H9 (cell line): Measurements from ENCODE around the gene IMMP2L. TPM values are rescaled to one million over a fixed set of nuclear protein-coding genes. Genes with fewer than 3 reads are reported as not detected.

Experiments used
- DNase-seq: peaks from one replicate; pipeline ENCODE4 v3.0.0-alpha.2; 2017
- H2AFZ ChIP-seq: one replicate; pipeline ENCODE4 v1.6.1; 2013; ENCODE audit warnings: mild to moderate bottlenecking, low read length, control low read depth, moderate library complexity
- H2AK5ac ChIP-seq: 2 replicates; pipeline ENCODE4 v1.6.1; 2013; ENCODE audit warnings: low read length, control low read depth, mixed read lengths; ENCODE audit not compliant: insufficient read length
- H2BK120ac ChIP-seq: one replicate; pipeline ENCODE4 v1.6.1; 2013; ENCODE audit warnings: low read depth, mild to moderate bottlenecking, low read length, control low read depth, inconsistent platforms; ENCODE audit not compliant: poor library complexity, severe bottlenecking
- H2BK12ac ChIP-seq: 2 replicates; pipeline ENCODE4 v1.6.1; 2013; ENCODE audit warnings: low read length, control low read depth, mixed read lengths, low read depth; ENCODE audit not compliant: insufficient read length
- H2BK15ac ChIP-seq: 2 replicates; pipeline ENCODE4 v1.6.1; 2013; ENCODE audit warnings: low read depth, low read length, control low read depth
- H2BK20ac ChIP-seq: one replicate; pipeline ENCODE4 v1.6.1; 2013; ENCODE audit warnings: low read depth, mild to moderate bottlenecking, low read length, control low read depth, inconsistent platforms; ENCODE audit not compliant: poor library complexity, severe bottlenecking
- H2BK5ac ChIP-seq: 2 replicates; pipeline ENCODE4 v1.6.1; 2013; ENCODE audit warnings: low read length, control low read depth, mixed read lengths; ENCODE audit not compliant: insufficient read length
- H3K14ac ChIP-seq: 2 replicates; pipeline ENCODE4 v1.6.1; 2013; ENCODE audit warnings: low read length, control low read depth; ENCODE audit not compliant: insufficient read depth
- H3K18ac ChIP-seq: 2 replicates; pipeline ENCODE4 v1.6.1; 2013; ENCODE audit warnings: low read depth, mild to moderate bottlenecking, mixed read lengths, low read length, control low read depth; ENCODE audit not compliant: insufficient read length
- H3K23ac ChIP-seq: 2 replicates; pipeline ENCODE4 v1.6.1; 2013; ENCODE audit warnings: low read length, control low read depth, mixed read lengths, low read depth; ENCODE audit not compliant: insufficient read length
- H3K23me2 ChIP-seq: 2 replicates; pipeline ENCODE4 v1.6.1; 2013; ENCODE audit warnings: low read depth, mild to moderate bottlenecking, mixed read lengths, low read length, control low read depth; ENCODE audit not compliant: insufficient read length, poor library complexity, severe bottlenecking
- H3K27ac ChIP-seq: 2 replicates; pipeline ENCODE4 v1.5.1; 2013; ENCODE audit warnings: low read length, control low read depth, mixed read lengths, low read depth; ENCODE audit not compliant: insufficient read length
- H3K27me3 ChIP-seq: 2 replicates; pipeline ENCODE4 v1.6.1; 2013; ENCODE audit warnings: low read length, control low read depth, inconsistent platforms; ENCODE audit not compliant: insufficient read depth
- H3K4ac ChIP-seq: 2 replicates; pipeline ENCODE4 v1.6.1; 2013; ENCODE audit warnings: low read depth, mild to moderate bottlenecking, control low read depth, inconsistent platforms, low read length, moderate library complexity
- H3K4me1 ChIP-seq: 2 replicates; pipeline ENCODE4 v1.6.1; 2013; ENCODE audit warnings: low read length, control low read depth, inconsistent platforms; ENCODE audit not compliant: insufficient read depth
- H3K4me2 ChIP-seq: 2 replicates; pipeline ENCODE4 v1.6.1; 2013; ENCODE audit warnings: low read length, control low read depth, mixed read lengths; ENCODE audit not compliant: insufficient read length, insufficient read depth
- H3K56ac ChIP-seq: 2 replicates; pipeline ENCODE4 v1.6.1; 2013; ENCODE audit warnings: low read depth, mild to moderate bottlenecking, mixed read lengths, low read length, control low read depth; ENCODE audit not compliant: insufficient read length
- H3K79me1 ChIP-seq: 2 replicates; pipeline ENCODE4 v1.6.1; 2013; ENCODE audit warnings: low read depth, mild to moderate bottlenecking, moderate library complexity, low read length, control low read depth, inconsistent platforms; ENCODE audit not compliant: insufficient read depth, poor library complexity, severe bottlenecking
- H3K79me2 ChIP-seq: 2 replicates; pipeline ENCODE4 v1.6.1; 2013; ENCODE audit warnings: low read length, control low read depth, inconsistent platforms; ENCODE audit not compliant: insufficient read depth
- H3K9ac ChIP-seq: 2 replicates; pipeline ENCODE4 v1.6.1; 2013; ENCODE audit warnings: low read length, control low read depth, mixed read lengths; ENCODE audit not compliant: insufficient read length; ENCODE audit errors: extremely low read depth
- H3K9me3 ChIP-seq: one replicate; pipeline ENCODE4 v1.6.1; 2013; ENCODE audit warnings: low read depth, low read length, inconsistent platforms; ENCODE audit not compliant: control insufficient read depth
- H3T11ph ChIP-seq: one replicate; pipeline ENCODE4 v1.6.1; 2013; ENCODE audit warnings: mild to moderate bottlenecking, low read length, control low read depth, inconsistent platforms
- H4K20me1 ChIP-seq: one replicate; pipeline ENCODE4 v1.6.1; 2013; ENCODE audit not compliant: control insufficient read depth, insufficient read length, insufficient read depth
- H4K5ac ChIP-seq: 2 replicates; pipeline ENCODE4 v1.6.1; 2013; ENCODE audit warnings: low read depth, mild to moderate bottlenecking, mixed read lengths, low read length, control low read depth; ENCODE audit not compliant: insufficient read length
- H4K8ac ChIP-seq: replicated peaks from 2 replicates; pipeline ENCODE4 v1.6.1; 2013; ENCODE audit warnings: low read length, control low read depth, mixed read lengths, low read depth; ENCODE audit not compliant: insufficient read length
- H4K91ac ChIP-seq: 2 replicates; pipeline ENCODE4 v1.6.1; 2013; ENCODE audit warnings: low read depth, mild to moderate bottlenecking, moderate library complexity, mixed read lengths, low read length, control low read depth; ENCODE audit not compliant: insufficient read length
- H3K27ac Mint-ChIP-seq, 3 experiments: 2 replicates in 2 of 3; 3 replicates in 1 of 3; pipeline ENCODE4 v1.8.0; 2020 to 2021; ENCODE audit warnings: mixed read lengths in 3 of 3, mild to moderate bottlenecking in 1 of 3, moderate library complexity in 1 of 3
- H3K27me3 Mint-ChIP-seq: 2 replicates; pipeline ENCODE4 v1.8.0; 2021; ENCODE audit warnings: low read depth, mild to moderate bottlenecking, moderate library complexity, mixed read lengths
- H3K36me3 Mint-ChIP-seq, 3 experiments: 2 replicates in 2 of 3; 3 replicates in 1 of 3; pipeline ENCODE4 v1.8.0; 2020 to 2021; ENCODE audit warnings: low read depth in 3 of 3, mixed read lengths in 3 of 3; ENCODE audit not compliant: insufficient read depth in 1 of 3
- H3K4me1 Mint-ChIP-seq, 2 experiments: 2 replicates each; pipeline ENCODE4 v1.8.0; 2020; ENCODE audit warnings: mixed read lengths in 2 of 2
- H3K4me3 Mint-ChIP-seq, 2 experiments: 2 replicates in 1 of 2; 3 replicates in 1 of 2; pipeline ENCODE4 v1.8.0; 2020 to 2021; ENCODE audit warnings: mild to moderate bottlenecking in 2 of 2, mixed read lengths in 2 of 2, moderate library complexity in 1 of 2
- H3K9me3 Mint-ChIP-seq, 2 experiments: 2 replicates in 1 of 2; 3 replicates in 1 of 2; pipeline ENCODE4 v1.8.0; 2020; ENCODE audit warnings: mild to moderate bottlenecking in 2 of 2, mixed read lengths in 2 of 2, moderate library complexity in 1 of 2
- WGBS: extraction: QIAGEN DNeasy Blood & Tissue Kit; methylation state at CpG from one replicate; pipeline ENCODE4 v1.1.7; 2013; ENCODE audit warnings: missing lambda C conversion rate, low lambda C conversion rate, mixed read lengths; ENCODE audit not compliant: insufficient read length; ENCODE audit errors: extremely low coverage; 5-methylcytosine and 5-hydroxymethylcytosine counted together
- total RNA-seq: library from RNA; stranded (reverse); gene quantifications from 2 replicates; pipeline ENCODE4 v1.2.1, GENCODE V29; 2021
- TF ChIP-seq, protein P1 (sequence below): fragments of 200-600 bp; sonication (generic); conservative IDR thresholded peaks from 3 replicates; pipeline ENCODE4 v1.8.0; 2021; ENCODE audit warnings: antibody characterized with exemption, mild to moderate bottlenecking

IMMP2L gene
- total RNA-seq, 1 experiment from 2014 or later, result 14.7 TPM

DNA sequence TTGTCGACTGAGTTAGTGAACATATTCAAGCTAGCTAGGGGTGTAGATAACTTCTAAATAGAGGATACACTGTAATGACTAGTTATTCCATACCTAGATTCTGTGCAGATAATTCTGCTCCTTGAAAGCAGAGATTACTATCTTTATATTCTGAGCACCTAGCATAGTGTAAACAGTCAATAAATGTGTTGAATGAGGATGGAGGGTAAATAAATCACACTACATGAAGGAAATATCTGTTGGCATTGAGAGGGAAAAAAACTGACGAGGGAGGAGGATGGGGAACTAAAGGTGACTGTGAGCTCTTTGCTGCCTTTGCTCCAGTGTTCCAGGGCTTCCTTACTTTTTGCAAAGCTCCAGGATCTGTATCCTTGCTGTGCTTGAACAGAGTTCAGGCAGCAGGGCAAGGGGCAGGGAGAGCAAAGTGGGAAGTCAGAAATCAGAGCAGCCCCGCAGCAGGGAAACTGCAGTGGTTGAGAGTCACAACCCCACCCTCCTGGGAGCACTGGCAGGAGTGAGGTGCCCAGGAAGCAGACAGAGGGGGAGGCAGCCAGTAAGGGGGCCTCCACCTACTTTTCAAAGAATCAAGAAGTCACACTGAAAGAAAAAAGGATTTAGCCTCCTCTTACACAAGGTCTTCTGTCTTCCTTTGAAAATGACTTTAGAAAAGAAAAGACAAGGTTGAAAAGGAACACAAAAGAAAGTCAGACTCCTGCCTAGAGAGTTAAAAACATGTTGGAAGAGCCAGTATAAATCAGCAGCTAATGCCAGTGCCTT is 543.1 kb downstream of the IMMP2L start:
- Histone ChIP-seq H3K27ac (no peak overlapping the region), H3K9ac (no peak overlapping the region), H4K91ac (no peak overlapping the region), H3K4ac (no peak overlapping the region), H2BK5ac (no peak overlapping the region), H3K4me1 (no peaks in the 10 kb centered on the region), H3K9me3 (no peaks in the 10 kb centered on the region), H2BK15ac (no peak overlapping the region), H2AFZ (no peak overlapping the region), H4K5ac (no peak overlapping the region), H3K79me2 (no peaks in the 10 kb centered on the region), H2AK5ac (no peak overlapping the region), H4K20me1 (no peaks in the 10 kb centered on the region), H3K14ac (no peak overlapping the region), H3T11ph (no peak overlapping the region), H3K18ac (no peak overlapping the region), H3K4me2 (no peak overlapping the region), H2BK20ac (no peak overlapping the region), H3K23ac (no peak overlapping the region), H3K56ac (no peak overlapping the region), H3K27me3 (no peaks in the 10 kb centered on the region), H2BK120ac (no peak overlapping the region), H3K79me1 (no peaks in the 10 kb centered on the region), H4K8ac (no peak overlapping the region), H3K23me2 (no peaks in the 10 kb centered on the region), H2BK12ac (no peak overlapping the region)
- Mint-ChIP-seq H3K36me3 (peaks cover 5 to 9% (median 7%) of the 10 kb centered on the region in 3 experiments), H3K9me3 (peaks cover 3 to 5% of the 10 kb centered on the region in 2 experiments; a peak in 3 of 5 replicates), H3K27me3 (no peaks in the 10 kb centered on the region), H3K4me3 (no peak overlapping the region), H3K4me1 (peaks cover 20 to 22% of the 10 kb centered on the region in 2 experiments), H3K27ac (peak overlapping the region; percentile 7 to 85 (median 10); a peak in 6 of 7 replicates)
- peak; percentile 30 for DNase-seq
- WGBS, result no CpG with 5 or more reads among the region's 3 CpGs
- TF ChIP-seq, protein P1, sequence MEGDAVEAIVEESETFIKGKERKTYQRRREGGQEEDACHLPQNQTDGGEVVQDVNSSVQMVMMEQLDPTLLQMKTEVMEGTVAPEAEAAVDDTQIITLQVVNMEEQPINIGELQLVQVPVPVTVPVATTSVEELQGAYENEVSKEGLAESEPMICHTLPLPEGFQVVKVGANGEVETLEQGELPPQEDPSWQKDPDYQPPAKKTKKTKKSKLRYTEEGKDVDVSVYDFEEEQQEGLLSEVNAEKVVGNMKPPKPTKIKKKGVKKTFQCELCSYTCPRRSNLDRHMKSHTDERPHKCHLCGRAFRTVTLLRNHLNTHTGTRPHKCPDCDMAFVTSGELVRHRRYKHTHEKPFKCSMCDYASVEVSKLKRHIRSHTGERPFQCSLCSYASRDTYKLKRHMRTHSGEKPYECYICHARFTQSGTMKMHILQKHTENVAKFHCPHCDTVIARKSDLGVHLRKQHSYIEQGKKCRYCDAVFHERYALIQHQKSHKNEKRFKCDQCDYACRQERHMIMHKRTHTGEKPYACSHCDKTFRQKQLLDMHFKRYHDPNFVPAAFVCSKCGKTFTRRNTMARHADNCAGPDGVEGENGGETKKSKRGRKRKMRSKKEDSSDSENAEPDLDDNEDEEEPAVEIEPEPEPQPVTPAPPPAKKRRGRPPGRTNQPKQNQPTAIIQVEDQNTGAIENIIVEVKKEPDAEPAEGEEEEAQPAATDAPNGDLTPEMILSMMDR, result no peak
